Activated T-cell treated with anti-CD3 and anti-CD28 coated beads, Interleukin-2, amount 50 U/mL, for 4 hours (primary cell): ENCODE results near the gene SLC17A7. TPM values are rescaled to one million over a fixed set of nuclear protein-coding genes. Genes with fewer than 3 reads are reported as not detected.

Source experiments
- ATAC-seq, 2 donors: fragments of 200-7000 bp; cut with Tn5 transposase; one replicate each; pipeline ENCODE4 v1.10.0; 2021
- DNase-seq: peaks from one replicate; pipeline ENCODE4 v3.0.0-alpha.2; 2020
- H3K27me3 Mint-ChIP-seq: one replicate; pipeline ENCODE4 v1.8.0; 2021; ENCODE audit warnings: low read depth, mixed read lengths
- H3K36me3 Mint-ChIP-seq: one replicate; pipeline ENCODE4 v1.8.0; 2022; ENCODE audit warnings: mixed read lengths; ENCODE audit not compliant: insufficient read depth
- H3K4me1 Mint-ChIP-seq: one replicate; pipeline ENCODE4 v1.8.0; 2021; ENCODE audit warnings: low read depth, mixed read lengths
- H3K4me3 Mint-ChIP-seq: one replicate; pipeline ENCODE4 v1.8.0; 2021; ENCODE audit warnings: mild to moderate bottlenecking, moderate library complexity, mixed read lengths
- H3K9me3 Mint-ChIP-seq: one replicate; pipeline ENCODE4 v1.8.0; 2021; ENCODE audit warnings: mixed read lengths
- total RNA-seq, 3 donors: library from RNA; stranded (reverse); gene quantifications; one replicate each; pipeline ENCODE4 v1.2.1, GENCODE V29; 2021

The SLC17A7 gene
- total RNA-seq, 3 donors from 2014 or later = 0.08 to 0.13 TPM; not detected in 1

- Mint-ChIP-seq H3K4me3 (no peak overlapping the region), H3K9me3 (no peaks in the 10 kb centered on the region), H3K4me1 (peaks cover 40% of the 10 kb centered on the region), H3K36me3 (no peaks in the 10 kb centered on the region), H3K27me3 (peaks cover 78% of the 10 kb centered on the region)
- DNase-seq = no peak
- ATAC-seq = no peak
Observed at GRCh38 chr19:49421878-49422202, 19.5 kb downstream of the SLC17A7 start.

GRCh38 chr19:49421039-49421877, 20.1 kb downstream of the SLC17A7 start:
- ATAC-seq (peak in 1 of 2 donors; percentile 53), DNase-seq (no peak)
- Mint-ChIP-seq H3K4me1 (peaks cover 34% of the 10 kb centered on the region), H3K36me3 (no peaks in the 10 kb centered on the region), H3K27me3 (peaks cover 75% of the 10 kb centered on the region), H3K4me3 (no peak overlapping the region), H3K9me3 (no peaks in the 10 kb centered on the region)

GRCh38 chr19:49420227-49420626, 21.1 kb downstream of the SLC17A7 start:
- Mint-ChIP-seq H3K4me1 (peaks cover 32% of the 10 kb centered on the region), H3K27me3 (peaks cover 67% of the 10 kb centered on the region), H3K9me3 (no peaks in the 10 kb centered on the region), H3K36me3 (no peaks in the 10 kb centered on the region), H3K4me3 (no peak overlapping the region)
- no peak for DNase-seq
- ATAC-seq = no peak

- ATAC-seq (no peak), DNase-seq (no peak)
- Mint-ChIP-seq H3K4me3 (no peak overlapping the region), H3K27me3 (peaks cover 59% of the 10 kb centered on the region), H3K4me1 (peaks cover 26% of the 10 kb centered on the region), H3K36me3 (no peaks in the 10 kb centered on the region), H3K9me3 (no peaks in the 10 kb centered on the region)
Observed at GRCh38 chr19:49419173-49419572, 22.2 kb downstream of the SLC17A7 start.

GRCh38 chr19:49418511-49418910, 22.8 kb downstream of the SLC17A7 start:
- H3K9me3 Mint-ChIP-seq = no peaks in the 10 kb centered on the region
- no peak overlapping the region for H3K4me3 Mint-ChIP-seq
- DNase-seq (no peak), ATAC-seq (no peak)
- H3K4me1 Mint-ChIP-seq = peaks cover 20% of the 10 kb centered on the region
- peaks cover 53% of the 10 kb centered on the region for H3K27me3 Mint-ChIP-seq
- no peaks in the 10 kb centered on the region for H3K36me3 Mint-ChIP-seq

- Mint-ChIP-seq H3K4me1 (peaks cover 17% of the 10 kb centered on the region), H3K36me3 (no peaks in the 10 kb centered on the region), H3K9me3 (no peaks in the 10 kb centered on the region), H3K4me3 (no peak overlapping the region), H3K27me3 (peaks cover 45% of the 10 kb centered on the region)
- DNase-seq (no peak), ATAC-seq (no peak)
Observed at GRCh38 chr19:49417088-49417487, 24.2 kb downstream of the SLC17A7 start.

GRCh38 chr19:49415810-49416200, 25.5 kb downstream of the SLC17A7 start:
- Mint-ChIP-seq H3K36me3 (no peaks in the 10 kb centered on the region), H3K4me1 (peaks cover 19% of the 10 kb centered on the region), H3K27me3 (peaks cover 33% of the 10 kb centered on the region), H3K9me3 (no peaks in the 10 kb centered on the region), H3K4me3 (no peak overlapping the region)
- ATAC-seq = no peak
- no peak for DNase-seq

GRCh38 chr19:49415102-49415809, 26.1 kb downstream of the SLC17A7 start:
- no peak for ATAC-seq
- no peak overlapping the region for H3K4me3 Mint-ChIP-seq
- no peaks in the 10 kb centered on the region for H3K36me3 Mint-ChIP-seq
- peaks cover 28% of the 10 kb centered on the region for H3K27me3 Mint-ChIP-seq
- no peaks in the 10 kb centered on the region for H3K9me3 Mint-ChIP-seq
- DNase-seq = no peak
- peaks cover 20% of the 10 kb centered on the region for H3K4me1 Mint-ChIP-seq

GRCh38 chr19:49414256-49414655, 27.1 kb downstream of the SLC17A7 start:
- DNase-seq = no peak
- Mint-ChIP-seq H3K9me3 (no peaks in the 10 kb centered on the region), H3K27me3 (peaks cover 19% of the 10 kb centered on the region), H3K4me1 (peaks cover 30% of the 10 kb centered on the region), H3K4me3 (no peak overlapping the region), H3K36me3 (no peaks in the 10 kb centered on the region)
- ATAC-seq = no peak

- H3K27me3 Mint-ChIP-seq = peaks cover 13% of the 10 kb centered on the region
- H3K9me3 Mint-ChIP-seq = no peaks in the 10 kb centered on the region
- ATAC-seq = no peak
- no peak for DNase-seq
- no peak overlapping the region for H3K4me3 Mint-ChIP-seq
- H3K36me3 Mint-ChIP-seq = no peaks in the 10 kb centered on the region
- H3K4me1 Mint-ChIP-seq = peaks cover 40% of the 10 kb centered on the region
Observed at GRCh38 chr19:49413348-49413747, 28.0 kb downstream of the SLC17A7 start.

GRCh38 chr19:49411681-49412326, 29.5 kb downstream of the SLC17A7 start:
- peaks cover 52% of the 10 kb centered on the region for H3K4me1 Mint-ChIP-seq
- H3K9me3 Mint-ChIP-seq = no peaks in the 10 kb centered on the region
- ATAC-seq (no peak), DNase-seq (no peak)
- peaks cover 5% of the 10 kb centered on the region for H3K27me3 Mint-ChIP-seq
- no peaks in the 10 kb centered on the region for H3K36me3 Mint-ChIP-seq
- peak overlapping the region; percentile 33 for H3K4me3 Mint-ChIP-seq

GRCh38 chr19:49409441-49410029, 31.8 kb downstream of the SLC17A7 start:
- Mint-ChIP-seq H3K36me3 (no peaks in the 10 kb centered on the region), H3K4me1 (peaks cover 57% of the 10 kb centered on the region), H3K9me3 (no peaks in the 10 kb centered on the region), H3K4me3 (peak overlapping the region; percentile 65), H3K27me3 (no peaks in the 10 kb centered on the region)
- DNase-seq (no peak), ATAC-seq (peak; percentile 27 to 44)

GRCh38 chr19:49408816-49409440, 32.4 kb downstream of the SLC17A7 start:
- no peaks in the 10 kb centered on the region for H3K9me3 Mint-ChIP-seq
- peaks cover 57% of the 10 kb centered on the region for H3K4me1 Mint-ChIP-seq
- H3K36me3 Mint-ChIP-seq = no peaks in the 10 kb centered on the region
- H3K4me3 Mint-ChIP-seq = no peak overlapping the region
- no peak for ATAC-seq
- no peaks in the 10 kb centered on the region for H3K27me3 Mint-ChIP-seq
- no peak for DNase-seq

- peak; percentile 63 to 68 for ATAC-seq
- Mint-ChIP-seq H3K4me1 (peaks cover 62% of the 10 kb centered on the region), H3K27me3 (no peaks in the 10 kb centered on the region), H3K36me3 (no peaks in the 10 kb centered on the region), H3K4me3 (no peak overlapping the region), H3K9me3 (no peaks in the 10 kb centered on the region)
- no peak for DNase-seq
Observed at GRCh38 chr19:49407482-49408015, 33.8 kb downstream of the SLC17A7 start.
